BLaER1 treated with 17β-estradiol and CSF1 and Interleukin-3, amounts not matched to agents 10 nM and 100 nM (cell line): Measurements from ENCODE around the gene NAGPA.

ENCODE experiments used
- H3K27ac ChIP-seq, 11 experiments: shearing (Covaris generic); formaldehyde crosslinking; 2 replicates each; pipeline ENCODE4 v1.8.1; 2022
- H3K27me3 ChIP-seq, 11 experiments: shearing (Covaris generic); formaldehyde crosslinking; 2 replicates each; pipeline ENCODE4 v1.8.1; 2022
- H3K36me3 ChIP-seq, 11 experiments: shearing (Covaris generic); formaldehyde crosslinking; 2 replicates each; pipeline ENCODE4 v1.8.1; 2022
- H3K4me1 ChIP-seq, 10 experiments: shearing (Covaris generic); formaldehyde crosslinking; 2 replicates each; pipeline ENCODE4 v1.8.1; 2022
- H3K4me2 ChIP-seq, 11 experiments: shearing (Covaris generic); formaldehyde crosslinking; 2 replicates each; pipeline ENCODE4 v1.8.1; 2022
- H3K4me3 ChIP-seq, 10 experiments: shearing (Covaris generic); formaldehyde crosslinking; 2 replicates each; pipeline ENCODE4 v1.8.1; 2022
- H3K9ac ChIP-seq, 11 experiments: shearing (Covaris generic); formaldehyde crosslinking; 2 replicates each; pipeline ENCODE4 v1.8.1; 2022
- H3K9me3 ChIP-seq, 11 experiments: shearing (Covaris generic); formaldehyde crosslinking; replicated peaks in 1 of 11; 2 replicates each; pipeline ENCODE4 v1.8.1; 2022
- H4K20me1 ChIP-seq, 11 experiments: shearing (Covaris generic); formaldehyde crosslinking; 2 replicates each; pipeline ENCODE4 v1.8.1; 2022
- Cebpa-rat ChIP-seq, 11 experiments: shearing (Covaris generic); IDR thresholded peaks; 2 replicates each; pipeline ENCODE4 v1.8.1; 2022

The NAGPA gene

GRCh38 chr16:5041600-5042133, 7.9 kb upstream of the NAGPA start:
- H3K27me3 ChIP-seq = peaks cover 0 to 16% (median 7%) of the 10 kb centered on the region in 11 experiments; a peak in 9 of 22 replicates
- no peak overlapping the region for H3K4me3 ChIP-seq
- H3K4me1 ChIP-seq = peaks cover 0 to 2% (median 0%) of the 10 kb centered on the region in 10 experiments; a peak in 2 of 20 replicates
- peaks cover 0 to 7% (median 0%) of the 10 kb centered on the region in 11 experiments; a peak in 1 of 22 replicates for H4K20me1 ChIP-seq
- no peaks in the 10 kb centered on the region for H3K36me3 ChIP-seq
- H3K9ac ChIP-seq = no peak overlapping the region
- H3K9me3 ChIP-seq = no peaks in the 10 kb centered on the region
- no peak overlapping the region for H3K4me2 ChIP-seq
- TF ChIP-seq Cebpa-rat (IDR thresholded peaks at IDR 0.05) = no peak
- no peak overlapping the region for H3K27ac ChIP-seq

GRCh38 chr16:5040451-5040850, 6.7 kb upstream of the NAGPA start:
- no peak overlapping the region for H3K9ac ChIP-seq
- peaks cover 0 to 16% (median 7%) of the 10 kb centered on the region in 11 experiments; a peak in 9 of 22 replicates for H3K27me3 ChIP-seq
- no peak overlapping the region for H3K27ac ChIP-seq
- no peak overlapping the region for H3K4me3 ChIP-seq
- H3K36me3 ChIP-seq = no peaks in the 10 kb centered on the region
- H3K9me3 ChIP-seq = no peaks in the 10 kb centered on the region
- H3K4me1 ChIP-seq = peaks cover 0 to 9% (median 0%) of the 10 kb centered on the region in 10 experiments; a peak in 2 of 20 replicates
- no peak overlapping the region for H3K4me2 ChIP-seq
- TF ChIP-seq Cebpa-rat (IDR thresholded peaks at IDR 0.05) = no peak
- H4K20me1 ChIP-seq = peaks cover 0 to 7% (median 0%) of the 10 kb centered on the region in 11 experiments; a peak in 1 of 22 replicates

- no peak overlapping the region for H3K4me3 ChIP-seq
Measured at GRCh38 chr16:5036228-5037156, 2.8 kb upstream of the NAGPA start.

GRCh38 chr16:5035909-5036227, 2.1 kb upstream of the NAGPA start:
- H3K4me2 ChIP-seq = no peak overlapping the region
- H3K4me1 ChIP-seq = peaks cover 18 to 40% (median 22%) of the 10 kb centered on the region in 10 experiments
- H3K27ac ChIP-seq = no peak overlapping the region
- 0 out of 22 replicates have a peak overlapping the region, but pooled peaks of 1 of the 11 experiments have one; percentile 7 for H3K9ac ChIP-seq
- no peaks in the 10 kb centered on the region for H3K9me3 ChIP-seq
- peaks cover 0 to 8% (median 5%) of the 10 kb centered on the region in 11 experiments; a peak in 9 of 22 replicates for H3K27me3 ChIP-seq
- H3K36me3 ChIP-seq = peaks cover 0 to 9% (median 0%) of the 10 kb centered on the region in 11 experiments; a peak in 4 of 22 replicates
- no peak overlapping the region for H3K4me3 ChIP-seq
- H4K20me1 ChIP-seq = peaks cover 0 to 8% (median 0%) of the 10 kb centered on the region in 11 experiments; a peak in 2 of 22 replicates
- no peak for TF ChIP-seq Cebpa-rat (IDR thresholded peaks at IDR 0.05)

More at GRCh38 chr16:5036228-5037156, 2.8 kb upstream of the NAGPA start:
- no peak overlapping the region for H3K27ac ChIP-seq
- H3K27me3 ChIP-seq = peaks cover 0 to 13% (median 7%) of the 10 kb centered on the region in 11 experiments; a peak in 9 of 22 replicates
- no peaks in the 10 kb centered on the region for H3K9me3 ChIP-seq
- H3K4me2 ChIP-seq = no peak overlapping the region; a peak in 1 of 22 replicates
- H4K20me1 ChIP-seq = peaks cover 0 to 2% (median 0%) of the 10 kb centered on the region in 11 experiments; a peak in 1 of 22 replicates
- TF ChIP-seq Cebpa-rat (IDR thresholded peaks at IDR 0.05) = no peak
- H3K36me3 ChIP-seq = peaks cover 0 to 3% (median 0%) of the 10 kb centered on the region in 11 experiments; a peak in 4 of 22 replicates
- peaks cover 18 to 34% (median 22%) of the 10 kb centered on the region in 10 experiments for H3K4me1 ChIP-seq
- H3K9ac ChIP-seq = no peak overlapping the region

GRCh38 chr16:5034167-5034523, 410 bp upstream of the NAGPA start:
- H3K4me2 ChIP-seq = peak overlapping the region; percentile 79 to 96 (median 93)
- H3K9me3 ChIP-seq = no peaks in the 10 kb centered on the region
- H3K36me3 ChIP-seq = peaks cover 0 to 25% (median 13%) of the 10 kb centered on the region in 11 experiments; a peak in 13 of 22 replicates
- H3K9ac ChIP-seq = peak overlapping the region; percentile 84 to 95 (median 89)
- peaks cover 0 to 23% (median 0%) of the 10 kb centered on the region in 11 experiments; a peak in 7 of 22 replicates for H4K20me1 ChIP-seq
- peak overlapping the region; percentile 62 to 97 (median 88) for H3K4me3 ChIP-seq
- H3K27me3 ChIP-seq = no peaks in the 10 kb centered on the region
- H3K4me1 ChIP-seq = peaks cover 18 to 47% (median 22%) of the 10 kb centered on the region in 10 experiments
- peak overlapping the region; percentile 71 to 95 (median 87); a peak in 20 of 22 replicates for H3K27ac ChIP-seq
- no peak for TF ChIP-seq Cebpa-rat (IDR thresholded peaks at IDR 0.05)

GRCh38 chr16:5032748-5033167, 977 bp downstream of the NAGPA start:
- Histone ChIP-seq H3K9me3 (no peaks in the 10 kb centered on the region), H3K36me3 (peaks cover 0 to 39% (median 27%) of the 10 kb centered on the region in 11 experiments; a peak in 14 of 22 replicates), H3K9ac (peak overlapping the region; percentile 84 to 95 (median 89)), H3K4me1 (peaks cover 18 to 47% (median 22%) of the 10 kb centered on the region in 10 experiments), H3K4me2 (peak overlapping the region; percentile 79 to 96 (median 93)), H3K27me3 (no peaks in the 10 kb centered on the region), H4K20me1 (peaks cover 0 to 35% (median 0%) of the 10 kb centered on the region in 11 experiments; a peak in 7 of 22 replicates), H3K27ac (peak overlapping the region; percentile 71 to 95 (median 87); a peak in 18 of 22 replicates), H3K4me3 (peak overlapping the region; percentile 62 to 97 (median 88))
- no peak for TF ChIP-seq Cebpa-rat (IDR thresholded peaks at IDR 0.05)

GRCh38 chr16:5031601-5032000, 2.1 kb downstream of the NAGPA start:
- Histone ChIP-seq H3K36me3 (peaks cover 0 to 50% (median 31%) of the 10 kb centered on the region in 11 experiments; a peak in 14 of 22 replicates), H3K4me1 (peaks cover 18 to 45% (median 22%) of the 10 kb centered on the region in 10 experiments), H4K20me1 (peaks cover 0 to 46% (median 0%) of the 10 kb centered on the region in 11 experiments; a peak in 7 of 22 replicates), H3K4me3 (0 out of 20 replicates have a peak overlapping the region, but pooled peaks of 1 of the 10 experiments have one; percentile 73), H3K9ac (peak overlapping the region in 2 of 11 experiments; percentile 40 to 94; a peak in 3 of 22 replicates), H3K27me3 (no peaks in the 10 kb centered on the region), H3K4me2 (peak overlapping the region in 3 of 11 experiments; percentile 91; a peak in 6 of 22 replicates), H3K9me3 (no peaks in the 10 kb centered on the region), H3K27ac (no peak overlapping the region)
- no peak for TF ChIP-seq Cebpa-rat (IDR thresholded peaks at IDR 0.05)

GRCh38 chr16:5030251-5030870, 3.4 kb downstream of the NAGPA start:
- no peak for TF ChIP-seq Cebpa-rat (IDR thresholded peaks at IDR 0.05)

More at GRCh38 chr16:5030251-5030870, 3.4 kb downstream of the NAGPA start:
- peak overlapping the region in 3 of 11 experiments; percentile 2 to 91 (median 91); a peak in 3 of 22 replicates for H3K4me2 ChIP-seq
- peaks cover 0 to 60% (median 31%) of the 10 kb centered on the region in 11 experiments; a peak in 14 of 22 replicates for H3K36me3 ChIP-seq
- H3K4me1 ChIP-seq = peaks cover 18 to 40% (median 22%) of the 10 kb centered on the region in 10 experiments
- H3K9ac ChIP-seq = peak overlapping the region in 1 of 11 experiments; percentile 35; a peak in 1 of 22 replicates
- no peak overlapping the region for H3K27ac ChIP-seq
- no peaks in the 10 kb centered on the region for H3K27me3 ChIP-seq
- H4K20me1 ChIP-seq = peaks cover 0 to 49% (median 1%) of the 10 kb centered on the region in 11 experiments; a peak in 9 of 22 replicates
- no peak overlapping the region for H3K4me3 ChIP-seq
- H3K9me3 ChIP-seq = no peaks in the 10 kb centered on the region
